B cell (primary cell): ENCODE results near the gene FRMPD4. TPM values are rescaled to one million over a fixed set of nuclear protein-coding genes. Genes with fewer than 3 reads are reported as not detected.

Source experiments
- ATAC-seq: fragments of 200-7000 bp; cut with Tn5 transposase; one replicate; pipeline ENCODE4 v1.10.0; 2021; ENCODE audit warnings: low read depth, mild to moderate bottlenecking, moderate number of reproducible peaks, moderate library complexity
- CTCF ChIA-PET: fragments of 350-600 bp; sonication (Branson Sonifier 250); formaldehyde crosslinking; loops from one replicate; lab custom pipeline; 2021; ENCODE audit warnings: antibody characterized with exemption, inconsistent platforms; lab: Charles Lee
- POLR2A ChIA-PET: fragments of 350-600 bp; sonication (Branson Sonifier 250); formaldehyde crosslinking; loops from one replicate; lab custom pipeline; 2021; ENCODE audit warnings: antibody characterized with exemption; lab: Charles Lee
- DNase-seq: peaks from one replicate; pipeline ENCODE4 v3.0.0; 2013
- H2AFZ ChIP-seq: 2 replicates; pipeline ENCODE4 v1.6.1; 2012; ENCODE audit warnings: mild to moderate bottlenecking, low read depth, low read length; ENCODE audit not compliant: insufficient read depth, poor library complexity, severe bottlenecking
- H3K27ac ChIP-seq, 2 donors: 1 replicate in 1 of 2; 2 replicates in 1 of 2; pipeline ENCODE4 v1.5.1; 2012 to 2013; ENCODE audit warnings: low read length in 2 of 2, mild to moderate bottlenecking in 2 of 2, moderate library complexity in 1 of 2
- H3K27me3 ChIP-seq, 4 experiments: fragments of 200-600 bp in 1 of 4; sonication (generic) in 1 of 4; replicated peaks in 1 of 4; 1 replicate in 2 of 4; 2 replicates in 2 of 4; pipeline versions ENCODE4 v1.6.1 to v1.7.0; 2013 to 2016; ENCODE audit warnings: low read length in 3 of 4, mild to moderate bottlenecking in 2 of 4, mixed read lengths in 1 of 4, moderate library complexity in 1 of 4; ENCODE audit not compliant: insufficient read depth in 4 of 4, control insufficient read depth in 3 of 4; ENCODE audit errors: control extremely low read depth in 1 of 4
- H3K36me3 ChIP-seq, 2 experiments: replicated peaks in 1 of 2; 1 replicate in 1 of 2; 2 replicates in 1 of 2; pipeline versions ENCODE4 v1.6.1 to v1.7.1; 2013; ENCODE audit warnings: low read length in 1 of 2; ENCODE audit not compliant: insufficient read depth in 2 of 2, control insufficient read depth in 1 of 2; ENCODE audit errors: control extremely low read depth in 1 of 2, extremely low read depth in 1 of 2
- H3K4me1 ChIP-seq, 2 donors: fragments of 200-600 bp in 1 of 2; sonication (generic) in 1 of 2; 1 replicate in 1 of 2; 2 replicates in 1 of 2; pipeline versions ENCODE4 v1.5.1 to v1.6.1; 2013 to 2017; ENCODE audit warnings: low read length in 2 of 2; ENCODE audit not compliant: control insufficient read depth in 2 of 2, insufficient read depth in 2 of 2
- H3K4me2 ChIP-seq: replicated peaks from 2 replicates; pipeline ENCODE3; 2012; ENCODE audit warnings: mild to moderate bottlenecking, low read depth, low read length; ENCODE audit not compliant: poor library complexity, severe bottlenecking
- H3K4me3 ChIP-seq, 5 experiments: fragments of 200-600 bp in 1 of 5; sonication (generic) in 1 of 5; 1 replicate in 3 of 5; 2 replicates in 2 of 5; pipeline versions ENCODE4 v1.5.1 to v1.7.0; 2011 to 2016; ENCODE audit warnings: low read length in 4 of 5, mild to moderate bottlenecking in 4 of 5, low read depth in 2 of 5, control low read depth in 1 of 5, moderate library complexity in 1 of 5; ENCODE audit not compliant: insufficient read depth in 1 of 5; ENCODE audit errors: control extremely low read depth in 1 of 5, extremely low read depth in 1 of 5
- H3K79me2 ChIP-seq: fragments of 200-600 bp; sonication (generic); one replicate; pipeline ENCODE4 v1.6.0; 2016; ENCODE audit warnings: low read length; ENCODE audit not compliant: control insufficient read depth, insufficient read depth
- H3K9ac ChIP-seq: fragments of 200-600 bp; sonication (generic); 2 replicates; pipeline ENCODE4 v1.6.1; 2017; ENCODE audit warnings: mild to moderate bottlenecking, low read length, moderate library complexity
- H3K9me3 ChIP-seq, 3 donors: one replicate each; pipeline versions ENCODE4 v1.6.1 to v1.7.1; 2013; ENCODE audit warnings: low read length in 2 of 3; ENCODE audit not compliant: control insufficient read depth in 2 of 3, insufficient read depth in 1 of 3; ENCODE audit errors: control extremely low read depth in 1 of 3
- H4K20me1 ChIP-seq: 2 replicates; pipeline ENCODE4 v1.6.0; 2012; ENCODE audit warnings: mild to moderate bottlenecking, low read length; ENCODE audit not compliant: insufficient read depth, control insufficient read depth, poor library complexity, severe bottlenecking
- H3K27ac Mint-ChIP-seq: one replicate; pipeline ENCODE4 v1.8.0; 2021; ENCODE audit warnings: mixed read lengths
- H3K27me3 Mint-ChIP-seq: one replicate; pipeline ENCODE4 v1.8.0; 2021; ENCODE audit warnings: mixed read lengths
- H3K4me1 Mint-ChIP-seq: one replicate; pipeline ENCODE4 v1.8.0; 2021; ENCODE audit warnings: mixed read lengths
- H3K4me3 Mint-ChIP-seq: one replicate; pipeline ENCODE4 v1.8.0; 2021; ENCODE audit warnings: mixed read lengths
- H3K9me3 Mint-ChIP-seq: one replicate; pipeline ENCODE4 v1.8.0; 2022; ENCODE audit warnings: mixed read lengths; ENCODE audit not compliant: insufficient read depth
- EZH2 ChIP-seq: IDR thresholded peaks from 2 replicates; pipeline ENCODE4 v1.6.1; 2012; ENCODE audit warnings: borderline replicate concordance, low read depth, mild to moderate bottlenecking, moderate library complexity, low read length; ENCODE audit not compliant: insufficient read depth, poor library complexity, severe bottlenecking
- WGBS: methylation state at CpG from one replicate; pipeline ENCODE4 v1.1.5; 2013; ENCODE audit warnings: missing lambda C conversion rate; ENCODE audit not compliant: insufficient coverage; 5-methylcytosine and 5-hydroxymethylcytosine counted together
- intact Hi-C: fragments of 100-400 bp; cut with micrococcal nuclease; formaldehyde crosslinking; loops from one replicate; pipeline ENCODE4 v1.10.0; 2022
- polyA plus RNA-seq: library from polyadenylated mRNA; depleted of rRNA; stranded (reverse); fragments of >200 nt; gene quantifications from 2 replicates; pipeline ENCODE4 v1.2.3, GENCODE V29; 2012
- total RNA-seq, 2 donors: library from RNA; stranded (reverse); fragments of 120-200 nt in 1 of 2; gene quantifications; 1 replicate in 1 of 2; 2 replicates in 1 of 2; pipeline versions ENCODE4 v1.2.3 to v1.2.4, GENCODE V29; 2013 to 2022
- TF ChIP-seq, protein P1 (sequence below): fragments of 200-600 bp; IDR thresholded peaks from one replicate; pipeline ENCODE4 v1.8.0; 2022; ENCODE audit warnings: antibody characterized with exemption, mild to moderate bottlenecking

The FRMPD4 gene
- total and polyA plus RNA-seq, 2 donors (not counting 1 experiment from before 2014, with no cell fraction given), result not detected

DNA sequence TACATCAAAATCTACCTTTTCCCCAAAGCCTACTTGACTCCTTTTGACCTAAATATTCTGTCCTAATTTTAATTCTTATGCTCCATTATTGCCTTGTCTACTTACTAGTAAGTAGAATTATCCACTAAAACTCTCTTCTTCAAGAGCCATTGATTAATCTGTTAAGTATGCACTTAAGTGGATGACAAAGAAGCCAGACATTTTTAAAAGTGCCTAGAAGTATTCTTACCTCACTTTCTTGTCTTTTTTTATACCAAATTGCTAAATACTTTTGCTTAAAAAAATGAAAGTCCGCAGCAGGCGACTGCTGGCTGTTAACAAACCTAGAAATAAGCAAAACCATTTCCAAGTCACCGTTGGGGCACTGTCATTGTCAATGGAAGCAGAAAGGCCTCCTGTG is 20.1 kb upstream of the FRMPD4 start:
- H3K79me2 ChIP-seq, result no peaks in the 10 kb centered on the region
- 100% methylated on average over 1 of the region's 3 CpGs for WGBS
- H4K20me1 ChIP-seq, result no peaks in the 10 kb centered on the region
- ChIA-PET CTCF (no interaction called here), POLR2A (no interaction called here)
- DNase-seq, result no peak
- no peak for TF ChIP-seq EZH2
- TF ChIP-seq, protein P1, sequence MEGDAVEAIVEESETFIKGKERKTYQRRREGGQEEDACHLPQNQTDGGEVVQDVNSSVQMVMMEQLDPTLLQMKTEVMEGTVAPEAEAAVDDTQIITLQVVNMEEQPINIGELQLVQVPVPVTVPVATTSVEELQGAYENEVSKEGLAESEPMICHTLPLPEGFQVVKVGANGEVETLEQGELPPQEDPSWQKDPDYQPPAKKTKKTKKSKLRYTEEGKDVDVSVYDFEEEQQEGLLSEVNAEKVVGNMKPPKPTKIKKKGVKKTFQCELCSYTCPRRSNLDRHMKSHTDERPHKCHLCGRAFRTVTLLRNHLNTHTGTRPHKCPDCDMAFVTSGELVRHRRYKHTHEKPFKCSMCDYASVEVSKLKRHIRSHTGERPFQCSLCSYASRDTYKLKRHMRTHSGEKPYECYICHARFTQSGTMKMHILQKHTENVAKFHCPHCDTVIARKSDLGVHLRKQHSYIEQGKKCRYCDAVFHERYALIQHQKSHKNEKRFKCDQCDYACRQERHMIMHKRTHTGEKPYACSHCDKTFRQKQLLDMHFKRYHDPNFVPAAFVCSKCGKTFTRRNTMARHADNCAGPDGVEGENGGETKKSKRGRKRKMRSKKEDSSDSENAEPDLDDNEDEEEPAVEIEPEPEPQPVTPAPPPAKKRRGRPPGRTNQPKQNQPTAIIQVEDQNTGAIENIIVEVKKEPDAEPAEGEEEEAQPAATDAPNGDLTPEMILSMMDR, result no peak
- no peak for ATAC-seq
- no peaks in the 10 kb centered on the region for H3K9me3 Mint-ChIP-seq
- no peaks in the 10 kb centered on the region for H3K27me3 ChIP-seq
- no peaks in the 10 kb centered on the region for H3K27me3 Mint-ChIP-seq
- H3K27ac ChIP-seq, result no peak overlapping the region
- no peaks in the 10 kb centered on the region for H3K4me1 ChIP-seq
- no peak overlapping the region for H3K4me3 Mint-ChIP-seq
- H3K9me3 ChIP-seq, result no peaks in the 10 kb centered on the region
- H3K4me2 ChIP-seq, result no peak overlapping the region
- no peak overlapping the region for H3K4me3 ChIP-seq
- no peaks in the 10 kb centered on the region for H3K4me1 Mint-ChIP-seq
- H3K36me3 ChIP-seq, result no peaks in the 10 kb centered on the region
- H3K27ac Mint-ChIP-seq, result no peak overlapping the region
- H2AFZ ChIP-seq, result no peak overlapping the region
- no peak overlapping the region for H3K9ac ChIP-seq
- intact Hi-C loops, result no loop called here

GRCh38 chrX:12128017-12128416 is 10.3 kb upstream of the FRMPD4 start:
- ChIA-PET CTCF (no interaction called here), POLR2A (no interaction called here)
- H3K4me1 Mint-ChIP-seq, result no peaks in the 10 kb centered on the region
- no peak overlapping the region for H3K4me3 Mint-ChIP-seq
- H3K9me3 ChIP-seq, result peaks cover 0 to 8% (median 8%) of the 10 kb centered on the region in 3 donors
- no peak overlapping the region for H2AFZ ChIP-seq
- H3K79me2 ChIP-seq, result no peaks in the 10 kb centered on the region
- intact Hi-C loops, result no loop called here
- peaks cover 5% of the 10 kb centered on the region for H3K27me3 Mint-ChIP-seq
- no peaks in the 10 kb centered on the region for H3K4me1 ChIP-seq
- H3K9me3 Mint-ChIP-seq, result peaks cover 3% of the 10 kb centered on the region
- DNase-seq, result no peak
- H3K27me3 ChIP-seq, result no peaks in the 10 kb centered on the region
- no peaks in the 10 kb centered on the region for H4K20me1 ChIP-seq
- no peak overlapping the region for H3K27ac Mint-ChIP-seq
- H3K36me3 ChIP-seq, result no peaks in the 10 kb centered on the region
- ATAC-seq, result no peak
- WGBS, result no CpG with 5 or more reads among the region's 3 CpGs
- no peak overlapping the region for H3K9ac ChIP-seq
- H3K4me3 ChIP-seq, result no peak overlapping the region
- H3K4me2 ChIP-seq, result no peak overlapping the region
- TF ChIP-seq, protein P1, result no peak
- TF ChIP-seq EZH2, result no peak
- H3K27ac ChIP-seq, result no peak overlapping the region
